ENCODE results near the gene E2F4. TPM values are rescaled to one million over a fixed set of nuclear protein-coding genes. Genes with fewer than 3 reads are reported as not detected.

Gene E2F4
- total and polyA plus RNA-seq, 2 of the 8 experiments (the other 6 are each of a cell fraction or from before 2014, with no cell fraction given): 79.9 to 157 TPM

DNA sequence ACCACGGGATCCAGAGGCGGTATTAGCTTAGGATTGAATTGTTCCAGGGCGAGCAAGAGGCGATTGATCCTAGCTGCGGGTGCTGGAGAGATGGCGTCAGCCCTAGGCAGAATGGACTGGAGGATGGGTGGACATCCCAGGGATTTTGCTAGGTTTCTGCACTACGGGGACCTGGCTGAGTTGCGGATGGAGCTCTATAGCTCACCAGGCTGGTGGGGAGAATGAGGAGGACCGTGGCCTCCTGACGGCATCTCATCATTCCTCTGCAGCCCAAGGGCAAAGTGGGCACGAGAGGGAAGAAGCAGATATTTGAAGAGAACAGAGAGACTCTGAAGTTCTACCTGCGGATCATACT lies 35.6 kb downstream of the E2F4 start (continued):
- TF ChIP-seq KDM4A (IDR thresholded peaks at IDR 0.05; ENCODE audit: low read depth, low read length, severe bottlenecking) (no peak), EZH2 (IDR thresholded peaks at IDR 0.05; ENCODE audit: low read depth, low read length, severe bottlenecking) (no peak), SIN3A (conservative IDR thresholded peaks at IDR 0.05 in 1 of 2, IDR thresholded peaks at IDR 0.05 in 1 of 2; ENCODE audit: low read depth in 1 of 2, low read length in 2 of 2) (no peak), CBX5 (IDR thresholded peaks at IDR 0.05; ENCODE audit: low read depth, low read length) (no peak)
- TF ChIP-seq, protein P1, sequence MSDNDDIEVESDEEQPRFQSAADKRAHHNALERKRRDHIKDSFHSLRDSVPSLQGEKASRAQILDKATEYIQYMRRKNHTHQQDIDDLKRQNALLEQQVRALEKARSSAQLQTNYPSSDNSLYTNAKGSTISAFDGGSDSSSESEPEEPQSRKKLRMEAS (IDR thresholded peaks at IDR 0.05): no peak
